ENCODE measurements around the gene PPP1R1B.

The PPP1R1B gene

GRCh38 chr17:39660011-39660360, 33.2 kb downstream of the PPP1R1B start:
- Histone ChIP-seq H3K36me3 (ENCODE audit: control insufficient read depth, insufficient read depth, low read length) (peaks cover 41% of the 10 kb centered on the region), H3K4me3 (replicated peaks; ENCODE audit: low read depth, low read length) (no peak overlapping the region), H3K27me3 (replicated peaks; ENCODE audit: control insufficient read depth, insufficient read depth, low read length) (no peaks in the 10 kb centered on the region)
- no peak for DNase-seq (ENCODE audit: extremely low read depth, insufficient read length)
- no peak for TF ChIP-seq CTCF (IDR thresholded peaks at IDR 0.05; ENCODE audit: insufficient read depth, low read length, poor library complexity, severe bottlenecking)

- Histone ChIP-seq H3K36me3 (ENCODE audit: control insufficient read depth, insufficient read depth, low read length) (peaks cover 41% of the 10 kb centered on the region), H3K4me3 (replicated peaks; ENCODE audit: low read depth, low read length) (no peak overlapping the region), H3K27me3 (replicated peaks; ENCODE audit: control insufficient read depth, insufficient read depth, low read length) (no peaks in the 10 kb centered on the region)
- DNase-seq (ENCODE audit: extremely low read depth, insufficient read length), result no peak
- TF ChIP-seq CTCF (IDR thresholded peaks at IDR 0.05; ENCODE audit: insufficient read depth, low read length, poor library complexity, severe bottlenecking), result no peak
These were observed 33.9 kb downstream of the PPP1R1B start for GRCh38 chr17:39660397-39661385.

- Histone ChIP-seq H3K27me3 (replicated peaks; ENCODE audit: control insufficient read depth, insufficient read depth, low read length) (no peaks in the 10 kb centered on the region; the same call in 1 of the 2 replicates), H3K4me3 (replicated peaks; ENCODE audit: low read depth, low read length) (no peak overlapping the region), H3K36me3 (ENCODE audit: control insufficient read depth, insufficient read depth, low read length) (peaks cover 37% of the 10 kb centered on the region)
- TF ChIP-seq CTCF (IDR thresholded peaks at IDR 0.05; ENCODE audit: insufficient read depth, low read length, poor library complexity, severe bottlenecking), result no peak
- DNase-seq (ENCODE audit: extremely low read depth, insufficient read length), result no peak
These were observed 35.2 kb downstream of the PPP1R1B start for GRCh38 chr17:39661744-39662541.

GRCh38 chr17:39662551-39663339, 36.0 kb downstream of the PPP1R1B start:
- DNase-seq (ENCODE audit: extremely low read depth, insufficient read length), result no peak
- Histone ChIP-seq H3K4me3 (replicated peaks; ENCODE audit: low read depth, low read length) (no peak overlapping the region), H3K27me3 (replicated peaks; ENCODE audit: control insufficient read depth, insufficient read depth, low read length) (no peaks in the 10 kb centered on the region; the same call in 1 of the 2 replicates), H3K36me3 (ENCODE audit: control insufficient read depth, insufficient read depth, low read length) (peaks cover 33% of the 10 kb centered on the region)
- no peak for TF ChIP-seq CTCF (IDR thresholded peaks at IDR 0.05; ENCODE audit: insufficient read depth, low read length, poor library complexity, severe bottlenecking)

GRCh38 chr17:39663340-39663687, 36.6 kb downstream of the PPP1R1B start:
- no peak for TF ChIP-seq CTCF (IDR thresholded peaks at IDR 0.05; ENCODE audit: insufficient read depth, low read length, poor library complexity, severe bottlenecking)
- DNase-seq (ENCODE audit: extremely low read depth, insufficient read length), result no peak
- no peak overlapping the region for H3K4me3 ChIP-seq (replicated peaks; ENCODE audit: low read depth, low read length)
- H3K36me3 ChIP-seq (ENCODE audit: control insufficient read depth, insufficient read depth, low read length), result peaks cover 31% of the 10 kb centered on the region
- no peaks in the 10 kb centered on the region; the same call in 1 of the 2 replicates for H3K27me3 ChIP-seq (replicated peaks; ENCODE audit: control insufficient read depth, insufficient read depth, low read length)
